PFSK-1 (cell line): ENCODE measurements around the gene COL4A6.

Experiments used
- FOXP2 ChIP-seq: optimal IDR thresholded peaks from 2 replicates; pipeline ENCODE3; 2011; ENCODE audit warnings: borderline replicate concordance, control low read depth, inconsistent platforms; ENCODE audit not compliant: insufficient read depth; ENCODE audit errors: extremely low read length, extremely low read depth
- POLR2AphosphoS5 ChIP-seq: IDR thresholded peaks from 2 replicates; pipeline ENCODE4 v1.6.1; 2012; ENCODE audit warnings: low read depth, mild to moderate bottlenecking, control low read depth, low read length, moderate library complexity
- REST ChIP-seq, 2 experiments: IDR thresholded peaks; 2 replicates each; pipeline versions ENCODE4 v1.6.1 to v1.8.0; 2011 to 2012; ENCODE audit warnings: low read depth in 2 of 2, low read length in 2 of 2, control low read depth in 1 of 2, inconsistent platforms in 1 of 2, mild to moderate bottlenecking in 1 of 2, moderate library complexity in 1 of 2; ENCODE audit not compliant: insufficient read depth in 1 of 2
- SIN3A ChIP-seq: IDR thresholded peaks from 2 replicates; pipeline ENCODE4 v1.6.1; 2012; ENCODE audit warnings: mild to moderate bottlenecking, low read length, moderate library complexity, borderline replicate concordance; ENCODE audit not compliant: insufficient read depth
- TAF1 ChIP-seq: IDR thresholded peaks from 2 replicates; pipeline ENCODE4 v1.6.1; 2012; ENCODE audit warnings: low read length, control low read depth, borderline replicate concordance; ENCODE audit not compliant: insufficient read depth

COL4A6 gene

GRCh38 chrX:108415146-108415545, 23.1 kb downstream of the COL4A6 start:
- TF ChIP-seq FOXP2 (no peak), SIN3A (no peak), POLR2AphosphoS5 (no peak), REST (IDR thresholded peaks at IDR 0.05; ENCODE audit: insufficient read depth in 1 of 2, low read depth in 2 of 2, low read length in 2 of 2) (no peak), TAF1 (no peak)

GRCh38 chrX:108412783-108413182, 25.4 kb downstream of the COL4A6 start:
- TF ChIP-seq POLR2AphosphoS5 (no peak), SIN3A (no peak)

GRCh38 chrX:108399418-108400165, 38.6 kb downstream of the COL4A6 start:
- no peak for TF ChIP-seq SIN3A
- TF ChIP-seq FOXP2 = no peak
- TF ChIP-seq POLR2AphosphoS5 = no peak
- no peak for TF ChIP-seq REST (IDR thresholded peaks at IDR 0.05; ENCODE audit: insufficient read depth in 1 of 2, low read depth in 2 of 2, low read length in 2 of 2)
- no peak for TF ChIP-seq TAF1

GRCh38 chrX:108397627-108398391, 40.4 kb downstream of the COL4A6 start:
- TF ChIP-seq SIN3A (no peak), FOXP2 (no peak), REST (IDR thresholded peaks at IDR 0.05; ENCODE audit: insufficient read depth in 1 of 2, low read depth in 2 of 2, low read length in 2 of 2) (no peak), POLR2AphosphoS5 (no peak), TAF1 (no peak)

GRCh38 chrX:108396986-108397385, 41.2 kb downstream of the COL4A6 start:
- no peak for TF ChIP-seq SIN3A
